Upper lobe of right lung (tissue), 1 donor: ENCODE measurements around the gene TSC2. TPM values are rescaled to one million over a fixed set of nuclear protein-coding genes. Genes with fewer than 3 reads are reported as not detected.
A peak's percentile ranks its signal among the peaks of the same experiment; 100 is the strongest.

ENCODE experiments used
- ATAC-seq: fragments of 200-7000 bp; cut with Tn5 transposase; one replicate; pipeline ENCODE4 v1.9.1; 2020; ENCODE audit warnings: mild to moderate bottlenecking, moderate library complexity
- DNase-seq: peaks from one replicate; pipeline ENCODE4 v3.0.0-alpha.2; 2020
- H3K27ac ChIP-seq: fragments of 200-600 bp; one replicate; pipeline ENCODE4 v1.8.0; 2022
- H3K27me3 ChIP-seq: fragments of 200-600 bp; one replicate; pipeline ENCODE4 v1.8.0; 2022; ENCODE audit warnings: mild to moderate bottlenecking
- H3K36me3 ChIP-seq: fragments of 200-600 bp; one replicate; pipeline ENCODE4 v1.8.0; 2022
- H3K4me1 ChIP-seq: fragments of 200-600 bp; one replicate; pipeline ENCODE4 v1.8.0; 2022
- H3K4me3 ChIP-seq: fragments of 200-600 bp; one replicate; pipeline ENCODE4 v1.8.0; 2022; ENCODE audit warnings: mild to moderate bottlenecking
- H3K9me3 ChIP-seq: fragments of 200-600 bp; one replicate; pipeline ENCODE4 v1.8.0; 2022
- CTCF ChIP-seq: fragments of 200-600 bp; IDR thresholded peaks from one replicate; pipeline ENCODE4 v1.8.0; 2022; ENCODE audit warnings: antibody characterized with exemption
- intact Hi-C: fragments of 100-400 bp; cut with DNase I; formaldehyde crosslinking; loops from one replicate; pipeline ENCODE4 v1.11.0; 2022
- total RNA-seq: library from RNA; stranded (reverse); fragmentation: NEBNext Ultra II Directional; extraction: Animal tissue kit (Norgen Biotek cat#: 25700); gene quantifications from one replicate; pipeline ENCODE4 v1.2.1, GENCODE V29; 2021
- donor health status: DM: no; HTN: yes; CAD: no; lungs with severe emphysema.

TSC2 gene
- total RNA-seq, 1 donor from 2014 or later, result 119 TPM

DNA sequence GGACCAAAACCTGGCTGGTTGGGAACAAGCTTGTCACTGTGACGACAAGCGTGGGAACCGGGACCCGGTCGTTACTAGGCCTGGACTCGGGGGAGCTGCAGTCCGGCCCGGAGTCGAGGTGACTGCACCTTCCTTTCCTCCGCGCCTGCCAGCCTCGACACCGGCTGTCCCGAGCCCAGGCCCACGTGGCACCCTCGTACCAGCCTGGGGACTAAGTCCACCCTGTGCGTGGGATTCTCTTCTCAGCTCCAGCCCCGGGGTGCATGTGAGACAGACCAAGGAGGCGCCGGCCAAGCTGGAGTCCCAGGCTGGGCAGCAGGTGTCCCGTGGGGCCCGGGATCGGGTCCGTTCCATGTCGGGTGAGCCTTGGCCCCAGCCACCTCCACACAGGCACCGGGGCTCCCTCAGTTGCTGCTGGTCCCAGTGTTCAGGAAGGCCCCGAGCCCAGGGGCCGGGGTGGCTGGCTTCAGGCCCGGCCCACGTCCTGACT is 31.6 kb downstream of the TSC2 start:
- intact Hi-C loops, result no loop called here
- ATAC-seq (no peak), DNase-seq (no peak)
- Histone ChIP-seq H3K27me3 (no peaks in the 10 kb centered on the region), H3K27ac (no peak overlapping the region), H3K4me3 (no peak overlapping the region), H3K36me3 (peaks cover 80% of the 10 kb centered on the region), H3K9me3 (no peaks in the 10 kb centered on the region), H3K4me1 (peaks cover 8% of the 10 kb centered on the region)
- TF ChIP-seq CTCF, result no peak

GRCh38 chr16:2079991-2080390 is 32.2 kb downstream of the TSC2 start:
- DNase-seq, result no peak

DNA sequence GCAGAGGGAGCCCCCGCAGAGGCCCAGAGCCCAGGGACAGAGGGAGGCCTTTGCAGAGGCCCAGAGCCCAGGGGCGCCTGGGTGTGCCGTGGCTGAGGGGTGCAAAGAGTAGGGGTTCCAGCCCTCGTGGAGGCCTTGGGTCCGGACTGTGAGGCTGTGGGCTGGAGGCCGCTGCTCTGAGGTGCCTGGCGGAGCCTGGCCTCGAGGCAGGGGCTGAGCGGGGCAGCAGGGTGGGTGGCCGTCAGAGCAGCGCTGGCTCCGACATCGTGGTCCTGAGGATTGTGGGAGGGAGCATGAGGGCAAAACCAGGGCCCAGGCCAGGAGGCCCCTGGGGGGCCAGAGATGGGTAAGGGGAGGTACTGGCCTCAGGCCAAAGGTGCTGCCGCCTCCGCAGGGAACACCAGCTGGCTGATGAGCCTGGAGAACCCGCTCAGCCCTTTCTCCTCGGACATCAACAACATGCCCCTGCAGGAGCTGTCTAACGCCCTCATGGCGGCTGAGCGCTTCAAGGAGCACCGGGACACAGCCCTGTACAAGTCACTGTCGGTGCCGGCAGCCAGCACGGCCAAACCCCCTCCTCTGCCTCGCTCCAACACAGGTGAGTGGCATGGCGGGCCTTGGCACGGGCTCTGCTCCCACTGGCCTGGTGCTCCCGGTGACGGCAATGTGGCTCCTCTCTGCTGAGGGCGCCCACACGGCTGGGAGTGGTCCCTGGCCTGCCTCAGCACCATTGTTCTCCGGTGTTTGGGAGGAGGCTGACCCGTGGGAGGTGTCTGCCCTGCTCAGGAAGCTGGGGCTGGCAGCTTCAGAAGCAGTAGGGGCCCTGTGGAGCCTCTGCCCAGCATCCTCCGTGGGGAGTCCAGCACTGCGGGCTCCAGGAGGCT is 33.7 kb downstream of the TSC2 start:
- no peak overlapping the region for H3K4me3 ChIP-seq
- no peak for DNase-seq
- H3K27me3 ChIP-seq, result no peaks in the 10 kb centered on the region
- intact Hi-C loops, result no loop called here
- peaks cover 82% of the 10 kb centered on the region for H3K36me3 ChIP-seq
- TF ChIP-seq CTCF, result no peak
- no peaks in the 10 kb centered on the region for H3K9me3 ChIP-seq
- no peak overlapping the region for H3K27ac ChIP-seq
- ATAC-seq, result peak; percentile 4
- peaks cover 8% of the 10 kb centered on the region for H3K4me1 ChIP-seq

More at GRCh38 chr16:2079991-2080390, 32.2 kb downstream of the TSC2 start:
- Histone ChIP-seq H3K36me3 (peaks cover 80% of the 10 kb centered on the region), H3K27ac (no peak overlapping the region), H3K27me3 (no peaks in the 10 kb centered on the region), H3K4me3 (no peak overlapping the region), H3K9me3 (no peaks in the 10 kb centered on the region), H3K4me1 (peaks cover 8% of the 10 kb centered on the region)
- TF ChIP-seq CTCF, result no peak
- no peak for ATAC-seq
- intact Hi-C loops, result no loop called here

GRCh38 chr16:2082171-2082982 is 34.6 kb downstream of the TSC2 start:
- intact Hi-C loops, result no loop called here
- Histone ChIP-seq H3K4me3 (no peak overlapping the region), H3K4me1 (peaks cover 8% of the 10 kb centered on the region), H3K36me3 (peaks cover 80% of the 10 kb centered on the region), H3K27ac (no peak overlapping the region), H3K9me3 (no peaks in the 10 kb centered on the region), H3K27me3 (no peaks in the 10 kb centered on the region)
- ATAC-seq (peak; percentile 1), DNase-seq (no peak)
- no peak for TF ChIP-seq CTCF

DNA sequence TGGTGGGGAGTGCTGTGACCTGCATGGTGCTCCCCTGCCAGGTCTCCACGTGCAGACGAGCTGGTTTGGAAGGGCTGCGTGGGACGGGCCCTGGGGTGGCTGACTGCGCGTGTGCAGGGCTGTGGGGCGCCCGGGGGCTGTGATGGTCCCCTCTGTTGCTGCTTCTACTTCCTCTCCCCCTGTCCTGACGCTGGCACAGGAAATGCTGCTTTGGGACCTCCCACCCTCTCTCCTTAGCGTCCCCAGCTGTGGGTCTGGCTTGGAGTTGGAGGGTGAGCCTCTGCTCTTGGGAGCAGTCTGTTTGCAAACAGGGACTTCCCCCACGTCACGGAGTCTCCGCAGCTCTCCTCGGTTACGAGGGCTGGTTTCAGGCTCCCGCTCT is 35.2 kb downstream of the TSC2 start:
- no peak overlapping the region for H3K27ac ChIP-seq
- TF ChIP-seq CTCF, result no peak
- no peak overlapping the region for H3K4me3 ChIP-seq
- ATAC-seq (no peak), DNase-seq (no peak)
- H3K9me3 ChIP-seq, result no peaks in the 10 kb centered on the region
- peaks cover 83% of the 10 kb centered on the region for H3K36me3 ChIP-seq
- intact Hi-C loops, result no loop called here
- H3K27me3 ChIP-seq, result no peaks in the 10 kb centered on the region
- H3K4me1 ChIP-seq, result peaks cover 8% of the 10 kb centered on the region
